ENCODE results near the gene RASSF6.

DNA sequence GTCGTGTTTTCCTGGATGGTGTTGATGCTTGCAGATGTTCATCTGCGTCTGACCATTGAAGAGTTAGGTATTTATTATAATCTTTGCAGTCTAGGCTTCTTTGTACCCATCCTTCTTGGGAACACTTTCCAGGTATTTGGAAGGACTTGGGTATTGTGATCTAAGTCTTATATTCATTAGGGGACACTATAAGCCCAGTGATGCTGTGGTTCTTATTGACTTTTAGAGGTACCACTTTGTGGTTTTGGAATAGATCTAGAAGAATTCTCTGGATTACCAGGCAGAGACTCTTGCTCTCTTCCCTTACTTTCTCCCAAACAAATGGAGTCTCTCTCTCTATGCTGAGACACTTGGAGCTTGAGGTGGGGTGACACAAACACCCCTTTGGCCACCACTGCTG, 97.1 kb downstream of the RASSF6 start:
- TF ChIP-seq SP1 (IDR thresholded peaks at IDR 0.05) (no peak), FOXM1 (IDR thresholded peaks at IDR 0.05; ENCODE audit: borderline replicate concordance) (no peak), LEF1 (IDR thresholded peaks at IDR 0.05; ENCODE audit: borderline replicate concordance) (no peak), CTBP1 (IDR thresholded peaks at IDR 0.05; ENCODE audit: borderline replicate concordance) (no peak), HDGF (IDR thresholded peaks at IDR 0.05; ENCODE audit: borderline replicate concordance) (no peak), BHLHE40 (IDR thresholded peaks at IDR 0.05; ENCODE audit: borderline replicate concordance) (no peak), ARNT (IDR thresholded peaks at IDR 0.05) (no peak)
- TF ChIP-seq, protein P1, sequence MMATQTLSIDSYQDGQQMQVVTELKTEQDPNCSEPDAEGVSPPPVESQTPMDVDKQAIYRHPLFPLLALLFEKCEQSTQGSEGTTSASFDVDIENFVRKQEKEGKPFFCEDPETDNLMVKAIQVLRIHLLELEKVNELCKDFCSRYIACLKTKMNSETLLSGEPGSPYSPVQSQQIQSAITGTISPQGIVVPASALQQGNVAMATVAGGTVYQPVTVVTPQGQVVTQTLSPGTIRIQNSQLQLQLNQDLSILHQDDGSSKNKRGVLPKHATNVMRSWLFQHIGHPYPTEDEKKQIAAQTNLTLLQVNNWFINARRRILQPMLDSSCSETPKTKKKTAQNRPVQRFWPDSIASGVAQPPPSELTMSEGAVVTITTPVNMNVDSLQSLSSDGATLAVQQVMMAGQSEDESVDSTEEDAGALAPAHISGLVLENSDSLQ (IDR thresholded peaks at IDR 0.05) = no peak
